Epithelial cell of proximal tubule (primary cell): Measurements from ENCODE around the gene UBXN10. TPM values are rescaled to one million over a fixed set of nuclear protein-coding genes. Genes with fewer than 3 reads are reported as not detected.
A peak's percentile ranks its signal among the peaks of the same experiment; 100 is the strongest.

Source experiments
- DNase-seq: peaks from one replicate; pipeline ENCODE4 v3.0.0-alpha.2; 2011; ENCODE audit warnings: low read depth
- H3K4me3 ChIP-seq: 2 replicates; pipeline ENCODE4 v1.5.1; 2011; ENCODE audit warnings: low read depth, mild to moderate bottlenecking, low read length
- total RNA-seq: library from RNA; depleted of rRNA; stranded (reverse); fragments of >200 nt; gene quantifications from 2 replicates; pipeline ENCODE4 v1.2.3, GENCODE V29; 2015
- TF ChIP-seq, protein P1 (sequence below): conservative IDR thresholded peaks from 2 replicates; pipeline ENCODE4 v1.5.1; 2012; ENCODE audit warnings: low read depth, mild to moderate bottlenecking, low read length

UBXN10 gene, protein sequence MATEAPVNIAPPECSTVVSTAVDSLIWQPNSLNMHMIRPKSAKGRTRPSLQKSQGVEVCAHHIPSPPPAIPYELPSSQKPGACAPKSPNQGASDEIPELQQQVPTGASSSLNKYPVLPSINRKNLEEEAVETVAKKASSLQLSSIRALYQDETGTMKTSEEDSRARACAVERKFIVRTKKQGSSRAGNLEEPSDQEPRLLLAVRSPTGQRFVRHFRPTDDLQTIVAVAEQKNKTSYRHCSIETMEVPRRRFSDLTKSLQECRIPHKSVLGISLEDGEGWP
- total RNA-seq = 0.14 and 0.23 TPM in 2 replicates

DNA sequence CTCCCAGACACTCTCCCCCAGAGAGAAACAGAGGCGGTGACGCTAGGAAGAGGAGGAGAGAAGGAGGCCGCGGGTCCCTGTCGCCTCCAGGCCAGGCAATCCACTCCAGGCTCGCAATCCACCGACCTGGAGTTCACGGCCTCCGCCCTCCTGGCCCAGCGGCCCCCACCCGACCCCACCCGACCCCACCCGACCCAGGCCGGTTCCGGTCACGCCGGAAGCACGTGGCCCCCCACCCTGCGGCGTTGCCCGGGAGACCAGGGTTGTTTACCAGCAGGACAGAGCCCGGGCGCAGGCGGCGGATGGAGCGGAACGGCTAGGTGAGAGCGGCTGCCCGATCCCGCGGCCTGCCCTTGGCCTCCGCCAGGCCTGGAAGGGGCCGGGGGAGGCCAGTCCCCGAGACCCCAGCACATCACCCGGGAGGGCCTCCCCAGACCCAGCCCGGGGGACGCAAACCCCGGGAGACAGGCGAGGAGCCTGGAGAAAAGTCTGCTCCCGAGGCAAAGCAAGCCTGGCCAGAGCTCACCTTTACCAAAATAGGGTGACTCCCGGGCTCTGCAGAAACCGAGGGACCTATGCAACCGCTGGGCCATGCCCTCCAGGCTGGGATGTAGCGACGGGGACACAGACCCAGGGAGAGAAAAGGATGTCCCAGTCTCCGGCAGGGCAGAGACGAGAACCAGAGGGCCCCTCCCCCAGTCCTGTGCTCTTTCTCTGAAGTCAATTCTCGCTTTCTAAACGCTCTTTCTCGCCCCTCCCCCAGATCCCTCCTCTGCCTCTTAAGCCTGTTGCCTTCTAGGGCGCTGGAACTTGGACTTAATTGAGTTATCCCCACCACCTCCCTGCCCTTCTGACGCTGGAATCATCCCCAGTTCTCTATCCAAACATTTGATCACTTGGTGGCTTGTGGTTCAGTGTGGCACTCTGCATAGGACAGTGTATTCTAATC lies at the start of gene UBXN10, which contains the start of gene PLA2G2C:
Gene UBXN10, plus strand, starts transcription at position 263 of the 949 bp plus-strand sequence. CDS start 4,466 bp downstream, outside the sequence.
Gene PLA2G2C, minus strand, starts transcription at position 685 of the 949 bp plus-strand sequence. CDS start 9,155 bp downstream, outside the sequence.
- H3K4me3 ChIP-seq = peak within 1 kb of the TSS; percentile 76
- TF ChIP-seq, protein P1, sequence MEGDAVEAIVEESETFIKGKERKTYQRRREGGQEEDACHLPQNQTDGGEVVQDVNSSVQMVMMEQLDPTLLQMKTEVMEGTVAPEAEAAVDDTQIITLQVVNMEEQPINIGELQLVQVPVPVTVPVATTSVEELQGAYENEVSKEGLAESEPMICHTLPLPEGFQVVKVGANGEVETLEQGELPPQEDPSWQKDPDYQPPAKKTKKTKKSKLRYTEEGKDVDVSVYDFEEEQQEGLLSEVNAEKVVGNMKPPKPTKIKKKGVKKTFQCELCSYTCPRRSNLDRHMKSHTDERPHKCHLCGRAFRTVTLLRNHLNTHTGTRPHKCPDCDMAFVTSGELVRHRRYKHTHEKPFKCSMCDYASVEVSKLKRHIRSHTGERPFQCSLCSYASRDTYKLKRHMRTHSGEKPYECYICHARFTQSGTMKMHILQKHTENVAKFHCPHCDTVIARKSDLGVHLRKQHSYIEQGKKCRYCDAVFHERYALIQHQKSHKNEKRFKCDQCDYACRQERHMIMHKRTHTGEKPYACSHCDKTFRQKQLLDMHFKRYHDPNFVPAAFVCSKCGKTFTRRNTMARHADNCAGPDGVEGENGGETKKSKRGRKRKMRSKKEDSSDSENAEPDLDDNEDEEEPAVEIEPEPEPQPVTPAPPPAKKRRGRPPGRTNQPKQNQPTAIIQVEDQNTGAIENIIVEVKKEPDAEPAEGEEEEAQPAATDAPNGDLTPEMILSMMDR = no peak
- DNase-seq = no peak

DNA sequence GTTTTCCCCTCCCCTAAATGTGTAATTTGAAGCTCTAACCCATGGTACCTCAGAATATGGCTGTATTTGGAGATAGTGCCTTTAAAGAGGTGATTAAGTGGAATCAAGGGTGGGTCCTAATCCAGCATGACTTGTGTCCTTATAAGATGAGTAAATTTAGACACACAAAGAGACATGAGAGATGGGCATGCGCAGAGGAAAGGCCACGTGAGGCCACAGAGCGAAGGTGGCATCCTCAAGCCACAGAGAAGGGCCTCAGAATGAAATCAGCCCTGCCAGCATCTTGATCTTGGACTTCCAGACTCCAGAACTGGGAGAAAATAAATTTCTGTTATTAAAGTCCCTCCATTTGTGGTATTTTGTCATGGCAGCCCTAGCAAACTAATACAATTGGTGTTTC lies 49.6 kb upstream of the UBXN10 start:
- TF ChIP-seq, protein P1 = no peak

DNA sequence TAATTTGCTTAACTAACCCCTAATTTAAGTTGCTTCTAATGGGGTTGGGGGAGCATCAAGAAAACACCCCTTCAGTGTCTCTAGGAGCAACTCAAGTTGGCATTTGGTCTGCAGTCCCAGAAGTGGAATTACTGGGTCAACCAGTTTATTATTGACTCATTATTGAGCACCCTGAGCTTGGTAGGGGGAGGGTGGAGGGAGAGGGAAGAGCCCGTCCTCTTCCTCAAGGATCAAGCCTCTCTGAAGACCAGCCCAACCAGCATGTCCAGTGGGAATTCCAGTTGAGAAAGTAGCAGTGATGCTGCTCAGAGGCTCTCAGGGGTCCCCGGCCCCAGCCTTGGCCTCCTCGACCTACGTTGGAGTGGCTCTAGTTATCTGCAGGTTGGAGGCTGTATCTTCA lies 48.8 kb upstream of the UBXN10 start:
- TF ChIP-seq, protein P1 = no peak
- DNase-seq = no peak

More for the DNA sequence above, 49.6 kb upstream of the UBXN10 start:
- H3K4me3 ChIP-seq = no peak overlapping the region
- DNase-seq = no peak

DNA sequence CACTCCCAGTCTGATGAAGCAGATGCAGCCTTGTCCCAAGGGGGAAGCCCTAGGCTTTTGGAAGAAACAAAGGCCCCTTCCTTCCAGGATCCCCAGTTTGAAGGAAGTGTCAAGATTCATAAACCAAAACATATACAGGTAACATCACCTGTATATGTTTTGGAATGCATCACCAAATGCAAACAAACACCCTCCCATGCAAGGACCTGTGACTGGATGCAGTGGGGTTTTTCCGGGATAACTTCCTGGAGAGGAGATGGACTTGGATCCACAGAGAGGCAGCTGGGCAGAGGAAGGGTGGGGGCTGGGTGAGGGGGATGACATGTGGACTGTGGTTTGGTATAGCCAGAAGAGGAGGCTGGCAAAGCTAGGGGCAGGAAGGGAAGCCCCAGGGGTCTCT lies 48.3 kb upstream of the UBXN10 start:
- DNase-seq = no peak
- H3K4me3 ChIP-seq = no peak overlapping the region
- TF ChIP-seq, protein P1 = no peak

More for the DNA sequence above, 48.8 kb upstream of the UBXN10 start:
- no peak overlapping the region for H3K4me3 ChIP-seq

DNA sequence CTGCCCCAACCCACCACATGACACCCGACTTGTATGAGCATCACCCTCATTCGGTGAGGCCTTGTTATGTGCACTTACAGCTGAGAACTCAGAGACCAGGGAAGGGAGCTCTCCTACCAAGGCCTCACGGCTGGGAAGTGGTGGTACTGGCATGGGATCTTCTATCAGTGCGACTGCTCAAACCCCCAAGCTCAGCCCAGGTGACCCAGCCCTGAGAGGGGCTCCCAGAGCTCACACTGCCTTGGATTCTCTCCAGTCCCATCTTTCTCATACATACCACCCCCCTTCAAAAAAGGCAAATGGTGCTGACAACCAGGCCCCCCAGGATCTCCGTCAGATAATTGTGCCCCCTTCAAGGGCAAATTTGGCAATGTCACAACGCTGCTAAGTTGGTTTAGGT lies 47.5 kb upstream of the UBXN10 start:
- no peak overlapping the region for H3K4me3 ChIP-seq
- DNase-seq = no peak
- TF ChIP-seq, protein P1 = no peak

DNA sequence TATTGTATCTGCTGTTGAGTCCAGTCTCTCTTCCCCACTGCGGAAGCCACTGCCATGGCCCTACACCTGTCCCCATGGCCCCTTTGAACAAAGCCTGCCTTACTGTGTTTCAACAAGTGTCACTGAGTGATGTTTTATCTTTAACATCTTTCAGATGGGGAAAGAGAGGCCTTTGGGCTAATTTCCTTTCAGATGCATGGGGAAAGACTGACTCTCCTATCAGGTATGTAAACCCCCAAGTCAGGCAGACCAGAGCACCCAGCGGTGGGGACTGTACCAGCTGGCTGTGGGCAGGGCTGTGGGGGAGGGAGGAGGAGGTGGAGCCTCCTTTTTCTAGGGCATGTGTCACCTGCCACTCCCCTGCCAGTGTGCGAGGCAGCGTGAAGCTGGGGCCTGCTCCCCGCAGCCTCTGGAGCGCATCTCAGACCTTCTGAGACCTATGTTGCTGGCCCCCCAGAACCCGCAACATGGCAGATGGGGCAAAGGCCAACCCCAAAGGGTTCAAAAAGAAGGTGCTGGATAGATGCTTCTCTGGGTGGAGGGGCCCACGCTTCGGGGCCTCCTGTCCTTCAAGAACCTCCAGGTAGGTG lies 46.8 kb upstream of the UBXN10 start, which contains the start of gene PLA2G2F:
Gene PLA2G2F, plus strand, starts transcription at position 363 of the 590 bp plus-strand sequence. Its CDS starts 105 bp downstream, at position 468.
- no peak for DNase-seq
- no peak within 1 kb of the TSS for H3K4me3 ChIP-seq
- TF ChIP-seq, protein P1 = no peak
